ENCODE data around the gene MOK.

MOK gene

GRCh38 chr14:102222751-102223150 lies 82.2 kb downstream of the MOK start:
- no peak for TF ChIP-seq CTCF (conservative IDR thresholded peaks at IDR 0.05)
- no peak for TF ChIP-seq ZFX (IDR thresholded peaks at IDR 0.05)
- H3K27ac ChIP-seq = no peak overlapping the region

GRCh38 chr14:102222009-102222575 lies 82.9 kb downstream of the MOK start:
- TF ChIP-seq CTCF (conservative IDR thresholded peaks at IDR 0.05) (no peak), ZFX (IDR thresholded peaks at IDR 0.05) (no peak)
- no peak overlapping the region for H3K27ac ChIP-seq

DNA sequence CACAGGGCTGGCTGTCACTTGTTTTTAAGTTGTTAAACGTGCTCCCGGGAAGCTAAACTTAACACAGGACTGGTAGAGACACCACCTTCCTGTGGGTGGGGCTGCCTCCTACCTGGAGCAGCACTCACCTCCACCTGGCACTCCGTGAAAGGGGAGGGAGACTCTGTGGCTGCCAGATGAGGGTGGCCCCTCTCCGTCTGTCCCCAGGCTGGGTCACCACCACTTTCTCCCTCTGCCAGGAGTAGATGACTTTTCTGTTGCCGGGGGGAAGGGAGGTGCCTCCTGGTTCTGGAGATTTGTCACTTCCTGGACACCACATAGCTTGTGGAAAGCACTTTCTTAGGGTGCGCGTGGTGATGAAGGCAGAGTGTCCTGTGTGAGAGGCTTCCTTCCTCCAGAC lies 83.9 kb downstream of the MOK start:
- no peak overlapping the region for H3K27ac ChIP-seq

DNA sequence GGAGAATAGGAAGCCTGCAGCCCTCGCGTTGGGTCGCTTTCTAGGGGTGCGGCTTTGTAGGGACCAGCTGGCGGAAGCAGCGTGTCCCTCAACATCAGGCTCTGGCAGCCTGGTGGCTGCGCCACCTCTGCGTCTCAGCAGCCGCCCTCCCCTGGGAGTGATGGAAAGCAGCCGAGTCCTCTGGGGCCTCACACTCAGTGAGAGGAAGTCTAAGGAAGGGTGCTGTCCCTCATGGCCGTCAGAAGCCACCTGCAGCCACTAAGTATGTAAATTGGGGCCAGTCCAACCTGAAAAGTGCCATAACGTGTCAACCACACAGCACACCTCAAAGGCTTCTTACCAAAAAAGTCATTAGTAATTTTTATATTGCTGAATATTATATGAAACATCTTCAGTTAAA lies 84.9 kb downstream of the MOK start:
- TF ChIP-seq CTCF (conservative IDR thresholded peaks at IDR 0.05) (no peak), ZFX (IDR thresholded peaks at IDR 0.05) (no peak)
- no peak overlapping the region for H3K27ac ChIP-seq

More for the DNA sequence above, 83.9 kb downstream of the MOK start:
- no peak for TF ChIP-seq ZFX (IDR thresholded peaks at IDR 0.05)
- no peak for TF ChIP-seq CTCF (conservative IDR thresholded peaks at IDR 0.05)

DNA sequence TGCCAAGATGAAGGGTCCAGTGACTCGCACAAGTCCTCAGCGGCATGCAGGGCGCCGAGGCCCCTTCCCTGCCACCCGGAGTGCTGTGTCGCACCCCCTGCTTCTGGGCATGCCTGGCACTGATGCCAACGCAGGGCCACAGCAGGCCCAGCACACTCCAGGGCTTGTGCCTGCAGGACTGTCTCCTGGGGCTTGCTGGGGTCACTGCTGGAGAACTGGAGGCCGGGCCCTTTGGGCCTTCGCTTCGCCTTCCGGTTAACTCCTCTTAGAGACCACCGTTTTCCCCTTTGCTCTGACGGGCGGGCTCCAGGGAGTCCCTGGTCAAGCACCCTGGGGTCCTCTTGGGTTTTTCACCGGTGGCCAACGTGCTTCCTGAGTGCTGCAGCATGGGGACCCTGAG lies 85.6 kb downstream of the MOK start:
- H3K27ac ChIP-seq = no peak overlapping the region

GRCh38 chr14:102218688-102219087 lies 86.3 kb downstream of the MOK start:
- no peak overlapping the region for H3K27ac ChIP-seq
- TF ChIP-seq CTCF (conservative IDR thresholded peaks at IDR 0.05) (no peak), ZFX (IDR thresholded peaks at IDR 0.05) (no peak)

More for the DNA sequence above, 85.6 kb downstream of the MOK start:
- TF ChIP-seq ZFX (IDR thresholded peaks at IDR 0.05) = no peak
- TF ChIP-seq CTCF (conservative IDR thresholded peaks at IDR 0.05) = no peak

GRCh38 chr14:102217987-102218421 lies 87.0 kb downstream of the MOK start:
- no peak for TF ChIP-seq ZFX (IDR thresholded peaks at IDR 0.05)
- no peak overlapping the region for H3K27ac ChIP-seq

GRCh38 chr14:102217399-102217798 lies 87.6 kb downstream of the MOK start:
- TF ChIP-seq ZFX (IDR thresholded peaks at IDR 0.05) (no peak), CTCF (conservative IDR thresholded peaks at IDR 0.05) (no peak)
- H3K27ac ChIP-seq = no peak overlapping the region

All from C4-2B (cell line).